ENCODE results near the gene RNASE1.

Gene RNASE1

DNA sequence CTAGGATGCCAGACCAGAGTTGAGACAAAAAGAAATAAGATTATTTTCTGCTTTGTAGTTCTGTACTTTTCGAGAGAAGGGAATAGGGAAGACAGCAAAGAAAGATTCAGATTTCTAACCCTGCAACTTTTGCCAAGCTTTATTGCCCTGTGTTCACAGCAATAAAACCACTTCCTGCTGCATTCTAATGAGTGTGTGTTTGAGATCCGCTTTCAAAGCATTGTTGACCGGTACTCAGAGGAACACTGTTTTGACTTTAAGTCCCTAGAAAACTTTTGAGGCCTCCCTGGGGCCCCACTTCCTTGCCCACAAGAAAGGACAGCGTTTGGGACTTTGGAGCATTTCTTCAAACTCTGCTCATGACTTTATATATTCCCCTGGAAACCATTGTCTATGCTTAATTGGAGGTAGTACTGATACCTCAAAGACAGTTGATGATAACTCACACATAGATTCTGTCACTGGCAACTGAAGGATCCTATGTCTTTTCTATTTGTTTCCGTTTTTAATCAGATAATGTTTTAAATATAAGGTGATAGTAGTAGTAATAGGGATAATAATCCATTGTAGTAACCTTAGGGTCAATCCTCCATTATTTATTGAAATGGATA lies 20.3 kb downstream of the RNASE1 start:
- H2BK5ac ChIP-seq (ENCODE audit: low read length) = no peak overlapping the region
- no peak overlapping the region for H3K18ac ChIP-seq (ENCODE audit: low read length)
- H2BK12ac ChIP-seq (ENCODE audit: low read length) = no peak overlapping the region
- H3K4ac ChIP-seq (ENCODE audit: low read length) = no peak overlapping the region
- H3K4me2 ChIP-seq (ENCODE audit: insufficient read depth, low read length, poor library complexity, severe bottlenecking) = no peak overlapping the region
- H3K36me3 ChIP-seq (replicated peaks in 1 of 2; ENCODE audit: control insufficient read depth in 2 of 2, insufficient read depth in 2 of 2, low read length in 2 of 2) = no peaks in the 10 kb centered on the region
- H2AFZ ChIP-seq (ENCODE audit: low read length) = peak overlapping the region; percentile 87
- no CpG with 5 or more reads among the region's 5 CpGs for WGBS, 2 donors (ENCODE audit: extremely low coverage in 2 of 2, insufficient read length in 2 of 2, insufficient replicate concordance in 1 of 2)
- H2AK5ac ChIP-seq (ENCODE audit: low read depth, low read length) = no peak overlapping the region
- no peak overlapping the region for H4K91ac ChIP-seq (ENCODE audit: low read depth, low read length, poor library complexity)
- H4K8ac ChIP-seq (ENCODE audit: low read depth, low read length) = no peak overlapping the region
- no peak overlapping the region for H3K9ac ChIP-seq (ENCODE audit: low read depth, low read length, poor library complexity)
- no peaks in the 10 kb centered on the region for H3K27me3 ChIP-seq (ENCODE audit: control insufficient read depth in 3 of 3, insufficient read depth in 3 of 3, low read depth in 1 of 3, low read length in 3 of 3)
- no peak for DNase-seq (ENCODE audit: low spot score)
- peaks cover 0 to 4% of the 10 kb centered on the region in 2 donors for H3K9me3 ChIP-seq (replicated peaks in 1 of 2; ENCODE audit: control insufficient read depth in 2 of 2, insufficient read depth in 1 of 2, low read depth in 1 of 2, low read length in 2 of 2)
- peak overlapping the region in 1 of 2 donors; percentile 45 for H3K4me3 ChIP-seq (ENCODE audit: low read length in 2 of 2)
- no peak overlapping the region for H3K14ac ChIP-seq (ENCODE audit: low read length)
- H3K79me1 ChIP-seq (ENCODE audit: low read depth, low read length) = no peaks in the 10 kb centered on the region
- H3K23ac ChIP-seq (ENCODE audit: low read depth, low read length, poor library complexity) = no peak overlapping the region
- peaks cover 11 to 12% of the 10 kb centered on the region in 2 donors for H3K4me1 ChIP-seq (ENCODE audit: control insufficient read depth in 2 of 2, insufficient read depth in 1 of 2, low read depth in 1 of 2, low read length in 2 of 2)
- no peak overlapping the region for H2BK15ac ChIP-seq (ENCODE audit: low read length)
- no peak overlapping the region for H2BK120ac ChIP-seq (ENCODE audit: low read depth, low read length)
- H3K27ac ChIP-seq (replicated peaks; ENCODE audit: low read length) = peak overlapping the region; percentile 14

DNA sequence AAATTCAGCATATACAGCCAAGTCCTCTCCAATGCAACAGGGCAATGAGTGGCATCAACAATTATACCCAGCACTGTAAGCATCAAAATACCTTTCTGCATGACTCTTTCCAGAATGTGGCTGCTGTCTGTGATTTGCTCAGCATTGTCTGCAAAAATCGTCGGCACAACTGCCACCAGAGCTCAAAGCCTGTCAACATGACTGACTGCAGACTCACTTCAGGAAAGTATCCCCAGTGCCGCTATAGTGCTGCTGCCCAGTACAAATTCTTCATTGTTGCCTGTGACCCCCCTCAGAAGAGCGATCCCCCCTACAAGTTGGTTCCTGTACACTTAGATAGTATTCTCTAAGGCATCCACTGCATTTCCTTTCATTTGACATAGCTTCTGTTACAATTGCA lies 20.8 kb downstream of the RNASE1 start:
- Histone ChIP-seq H3K27me3 (ENCODE audit: control insufficient read depth in 3 of 3, insufficient read depth in 3 of 3, low read depth in 1 of 3, low read length in 3 of 3) (no peaks in the 10 kb centered on the region), H3K4ac (ENCODE audit: low read length) (no peak overlapping the region), H3K14ac (ENCODE audit: low read length) (no peak overlapping the region), H3K9me3 (replicated peaks in 1 of 2; ENCODE audit: control insufficient read depth in 2 of 2, insufficient read depth in 1 of 2, low read depth in 1 of 2, low read length in 2 of 2) (peaks cover 0 to 4% of the 10 kb centered on the region in 2 donors), H3K36me3 (replicated peaks in 1 of 2; ENCODE audit: control insufficient read depth in 2 of 2, insufficient read depth in 2 of 2, low read length in 2 of 2) (no peaks in the 10 kb centered on the region), H3K9ac (ENCODE audit: low read depth, low read length, poor library complexity) (no peak overlapping the region), H2BK15ac (ENCODE audit: low read length) (no peak overlapping the region), H3K18ac (ENCODE audit: low read length) (no peak overlapping the region), H3K79me1 (ENCODE audit: low read depth, low read length) (no peaks in the 10 kb centered on the region), H3K4me2 (ENCODE audit: insufficient read depth, low read length, poor library complexity, severe bottlenecking) (no peak overlapping the region), H3K4me1 (ENCODE audit: control insufficient read depth in 2 of 2, insufficient read depth in 1 of 2, low read depth in 1 of 2, low read length in 2 of 2) (peaks cover 11 to 12% of the 10 kb centered on the region in 2 donors), H4K8ac (ENCODE audit: low read depth, low read length) (no peak overlapping the region), H2BK120ac (ENCODE audit: low read depth, low read length) (no peak overlapping the region), H4K91ac (ENCODE audit: low read depth, low read length, poor library complexity) (no peak overlapping the region), H2BK5ac (ENCODE audit: low read length) (no peak overlapping the region), H2BK12ac (ENCODE audit: low read length) (no peak overlapping the region), H2AFZ (ENCODE audit: low read length) (peak overlapping the region; percentile 87), H3K4me3 (ENCODE audit: low read length in 2 of 2) (peak overlapping the region in 1 of 2 donors; percentile 45), H3K23ac (ENCODE audit: low read depth, low read length, poor library complexity) (no peak overlapping the region), H2AK5ac (ENCODE audit: low read depth, low read length) (no peak overlapping the region), H3K27ac (replicated peaks; ENCODE audit: low read length) (peak overlapping the region; percentile 0)
- no CpG with 5 or more reads among the region's 4 CpGs for WGBS, 2 donors (ENCODE audit: extremely low coverage in 2 of 2, insufficient read length in 2 of 2, insufficient replicate concordance in 1 of 2)
- DNase-seq (ENCODE audit: low spot score) = no peak

DNA sequence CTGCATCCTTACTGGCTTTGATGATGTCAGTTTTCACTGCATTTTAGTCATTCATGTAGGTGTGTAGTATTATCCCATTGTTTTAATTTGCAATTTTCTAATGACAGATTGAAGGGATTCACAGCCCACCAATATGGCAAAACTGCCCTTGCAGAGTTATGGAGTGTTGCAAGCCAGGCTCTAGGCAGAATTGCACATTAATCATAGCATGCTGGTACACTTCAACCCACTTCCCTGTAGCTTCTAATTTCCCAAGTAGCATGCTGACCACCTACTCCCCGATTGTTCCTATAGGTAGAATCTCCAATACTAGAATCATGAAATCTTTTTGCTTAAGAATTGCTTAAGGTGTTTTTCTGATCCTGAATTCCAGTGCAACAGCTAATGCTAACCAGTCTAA lies 26.7 kb downstream of the RNASE1 start:
- DNase-seq (ENCODE audit: low spot score) = no peak
- Histone ChIP-seq H2BK15ac (ENCODE audit: low read length) (no peak overlapping the region), H3K36me3 (replicated peaks in 1 of 2; ENCODE audit: control insufficient read depth in 2 of 2, insufficient read depth in 2 of 2, low read length in 2 of 2) (no peaks in the 10 kb centered on the region), H3K4me1 (ENCODE audit: control insufficient read depth in 2 of 2, insufficient read depth in 1 of 2, low read depth in 1 of 2, low read length in 2 of 2) (no peaks in the 10 kb centered on the region), H2BK5ac (ENCODE audit: low read length) (no peak overlapping the region), H2BK12ac (ENCODE audit: low read length) (no peak overlapping the region), H3K4me2 (ENCODE audit: insufficient read depth, low read length, poor library complexity, severe bottlenecking) (no peak overlapping the region), H3K4me3 (ENCODE audit: low read length in 2 of 2) (no peak overlapping the region), H3K9me3 (replicated peaks in 1 of 2; ENCODE audit: control insufficient read depth in 2 of 2, insufficient read depth in 1 of 2, low read depth in 1 of 2, low read length in 2 of 2) (peaks cover 0 to 4% of the 10 kb centered on the region in 2 donors), H3K79me1 (ENCODE audit: low read depth, low read length) (no peaks in the 10 kb centered on the region), H4K8ac (ENCODE audit: low read depth, low read length) (no peak overlapping the region), H2AFZ (ENCODE audit: low read length) (no peak overlapping the region), H3K27ac (replicated peaks; ENCODE audit: low read length) (no peak overlapping the region), H2BK120ac (ENCODE audit: low read depth, low read length) (no peak overlapping the region), H3K27me3 (ENCODE audit: control insufficient read depth in 3 of 3, insufficient read depth in 3 of 3, low read depth in 1 of 3, low read length in 3 of 3) (no peaks in the 10 kb centered on the region), H3K4ac (ENCODE audit: low read length) (no peak overlapping the region), H3K18ac (ENCODE audit: low read length) (no peak overlapping the region), H2AK5ac (ENCODE audit: low read depth, low read length) (no peak overlapping the region), H3K9ac (ENCODE audit: low read depth, low read length, poor library complexity) (no peak overlapping the region), H3K23ac (ENCODE audit: low read depth, low read length, poor library complexity) (no peak overlapping the region), H3K14ac (ENCODE audit: low read length) (no peak overlapping the region), H4K91ac (ENCODE audit: low read depth, low read length, poor library complexity) (no peak overlapping the region)
- WGBS, 2 donors (ENCODE audit: extremely low coverage in 2 of 2, insufficient read length in 2 of 2, insufficient replicate concordance in 1 of 2) = no CpG with 5 or more reads among the region's 1 CpG

DNA sequence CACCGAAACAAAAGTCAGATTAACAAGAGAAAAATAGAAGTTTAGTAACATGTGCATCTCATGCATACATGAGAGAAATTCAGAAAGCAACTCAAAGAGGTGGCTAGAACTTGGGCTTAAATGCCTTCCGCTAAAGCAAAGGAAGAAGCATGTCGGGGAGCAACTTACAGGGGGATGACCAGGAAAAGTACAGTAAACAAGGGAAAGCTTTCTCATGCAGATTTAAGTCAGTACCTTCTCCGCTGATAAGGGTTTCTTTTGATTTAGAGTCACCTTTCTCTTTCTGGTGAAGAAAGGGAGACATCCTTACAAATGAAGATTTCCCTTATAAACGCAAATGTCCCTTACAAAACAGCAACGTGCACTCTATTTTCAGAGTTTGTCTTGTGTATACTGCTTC lies 27.6 kb downstream of the RNASE1 start:
- Histone ChIP-seq H2BK5ac (ENCODE audit: low read length) (no peak overlapping the region), H4K91ac (ENCODE audit: low read depth, low read length, poor library complexity) (no peak overlapping the region), H3K4me3 (ENCODE audit: low read length in 2 of 2) (no peak overlapping the region), H3K4ac (ENCODE audit: low read length) (no peak overlapping the region), H2BK15ac (ENCODE audit: low read length) (no peak overlapping the region), H4K8ac (ENCODE audit: low read depth, low read length) (no peak overlapping the region), H3K23ac (ENCODE audit: low read depth, low read length, poor library complexity) (no peak overlapping the region), H3K9me3 (replicated peaks in 1 of 2; ENCODE audit: control insufficient read depth in 2 of 2, insufficient read depth in 1 of 2, low read depth in 1 of 2, low read length in 2 of 2) (peaks cover 0 to 3% of the 10 kb centered on the region in 2 donors), H2BK120ac (ENCODE audit: low read depth, low read length) (no peak overlapping the region), H3K79me1 (ENCODE audit: low read depth, low read length) (no peaks in the 10 kb centered on the region), H3K27me3 (ENCODE audit: control insufficient read depth in 3 of 3, insufficient read depth in 3 of 3, low read depth in 1 of 3, low read length in 3 of 3) (no peaks in the 10 kb centered on the region), H3K36me3 (replicated peaks in 1 of 2; ENCODE audit: control insufficient read depth in 2 of 2, insufficient read depth in 2 of 2, low read length in 2 of 2) (no peaks in the 10 kb centered on the region), H2BK12ac (ENCODE audit: low read length) (no peak overlapping the region), H3K14ac (ENCODE audit: low read length) (no peak overlapping the region), H3K4me2 (ENCODE audit: insufficient read depth, low read length, poor library complexity, severe bottlenecking) (no peak overlapping the region), H3K9ac (ENCODE audit: low read depth, low read length, poor library complexity) (no peak overlapping the region), H3K4me1 (ENCODE audit: control insufficient read depth in 2 of 2, insufficient read depth in 1 of 2, low read depth in 1 of 2, low read length in 2 of 2) (no peaks in the 10 kb centered on the region), H3K18ac (ENCODE audit: low read length) (no peak overlapping the region), H3K27ac (replicated peaks; ENCODE audit: low read length) (no peak overlapping the region), H2AFZ (ENCODE audit: low read length) (no peak overlapping the region), H2AK5ac (ENCODE audit: low read depth, low read length) (no peak overlapping the region)
- no CpG with 5 or more reads among the region's 6 CpGs for WGBS, 2 donors (ENCODE audit: extremely low coverage in 2 of 2, insufficient read length in 2 of 2, insufficient replicate concordance in 1 of 2)
- no peak for DNase-seq (ENCODE audit: low spot score)

Data from neuronal stem cell (in vitro differentiated cells).